22Rv1 (cell line): ENCODE results near the gene SMPDL3B.

Experiments used
- CTCF ChIP-seq: fragments of 450-650 bp; IDR thresholded peaks from 2 replicates; pipeline ENCODE4 v1.5.1; 2017; ENCODE audit warnings: mild to moderate bottlenecking
- ZFX ChIP-seq: fragments of 450-650 bp; IDR thresholded peaks from 2 replicates; pipeline ENCODE4 v1.6.1; 2017; ENCODE audit warnings: antibody characterized with exemption, borderline replicate concordance

- TF ChIP-seq CTCF (no peak), ZFX (no peak)
These were observed 37.3 kb downstream of the SMPDL3B start for GRCh38 chr1:27972141-27972540.
